ENCODE results near the gene GRAMD1B.

Gene GRAMD1B

GRCh38 chr11:123409456-123410217, 20.4 kb upstream of the GRAMD1B start:
- DNase-seq = no peak

- no peak for DNase-seq
Measured at GRCh38 chr11:123410218-123410549, 19.9 kb upstream of the GRAMD1B start.

DNA sequence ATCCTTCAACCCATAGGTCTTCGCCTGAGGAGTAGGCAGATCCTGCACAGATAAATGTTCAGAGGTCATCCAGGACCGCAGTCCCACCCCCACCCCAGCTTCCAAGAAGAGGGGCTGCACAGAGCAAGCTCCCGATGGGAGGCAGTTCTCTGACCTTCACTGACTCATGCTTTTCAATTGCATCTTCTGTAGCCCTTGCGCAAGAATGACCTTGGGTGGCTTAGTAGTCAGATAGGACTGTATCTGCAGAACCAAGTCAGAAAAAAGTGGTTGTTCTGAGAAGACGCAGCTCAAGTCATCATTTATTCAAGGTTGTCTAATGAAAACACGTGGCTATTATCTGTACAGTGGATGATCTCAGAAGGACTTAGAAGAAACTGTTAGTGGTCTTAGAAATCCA, 16.4 kb upstream of the GRAMD1B start:
- DNase-seq = no peak

GRCh38 chr11:123416566-123416965, 13.5 kb upstream of the GRAMD1B start:
- DNase-seq = no peak

DNA sequence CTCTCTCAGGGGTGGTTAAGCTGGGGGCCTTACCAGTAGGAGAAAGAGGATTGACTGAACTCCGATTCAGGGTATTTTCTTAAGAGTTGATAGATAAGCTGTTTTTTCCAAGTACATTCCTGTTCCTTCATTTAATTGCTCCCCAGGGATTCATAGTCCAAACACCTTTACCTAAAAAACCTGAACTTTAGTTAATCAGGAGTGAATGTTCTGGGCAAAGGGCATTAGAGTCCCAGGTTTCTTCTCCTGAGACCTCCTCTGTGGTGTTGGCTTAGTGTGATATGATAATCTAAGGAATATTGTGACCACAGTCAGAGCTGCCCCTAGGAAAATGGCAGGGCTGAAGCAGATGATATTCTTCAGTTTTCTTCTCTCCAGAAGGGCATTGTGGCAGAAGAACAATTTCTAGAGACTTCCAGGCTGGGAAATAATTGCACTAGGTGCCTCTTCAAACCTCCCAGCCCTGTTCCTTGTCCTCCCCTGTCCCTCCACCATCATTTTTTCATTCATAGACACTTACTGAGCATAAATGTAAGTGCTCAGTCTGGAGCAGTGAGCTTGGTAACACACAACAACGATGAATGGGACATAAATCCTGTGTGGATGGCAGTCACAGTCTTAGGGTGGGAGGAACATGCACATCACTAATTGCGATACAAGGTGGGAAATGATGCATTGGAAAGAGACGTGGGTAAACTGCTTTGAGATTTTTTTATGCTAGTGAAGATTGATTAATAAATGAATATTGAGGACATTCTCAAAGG, 11.5 kb upstream of the GRAMD1B start:
- DNase-seq = no peak

DNA sequence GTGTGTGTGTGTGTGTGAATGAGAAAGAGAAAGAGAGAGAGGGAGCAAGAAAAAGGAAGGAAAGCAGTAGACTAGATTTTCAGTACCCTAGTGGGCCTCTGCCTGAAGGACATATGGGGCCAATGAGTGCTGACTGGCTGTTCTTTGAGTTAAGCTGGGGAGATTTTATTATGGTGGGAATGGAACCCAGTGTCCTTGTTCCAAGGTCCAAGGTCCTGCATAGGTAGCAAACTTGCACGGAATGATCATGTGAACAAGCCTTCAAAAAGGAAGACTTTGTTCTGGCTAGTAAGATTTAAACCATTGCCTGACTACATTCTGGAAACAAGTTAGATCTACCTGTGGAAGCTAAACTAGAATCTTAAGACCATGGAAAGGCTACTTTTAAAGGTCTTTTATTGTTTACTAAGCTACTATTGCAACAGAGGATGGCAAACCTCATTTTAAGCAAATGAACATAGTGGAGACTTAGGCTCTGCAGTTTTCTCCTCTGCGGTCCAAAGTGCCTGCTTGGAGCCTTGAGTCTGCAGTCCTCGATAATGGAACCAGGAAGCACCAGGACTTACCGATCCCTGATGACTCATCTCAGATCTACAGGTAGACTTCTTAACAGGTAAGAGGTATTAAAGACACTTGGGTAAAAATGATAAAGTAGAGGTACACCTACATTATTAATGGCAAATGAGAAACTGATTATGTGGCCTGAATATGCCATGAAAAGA, 10.2 kb upstream of the GRAMD1B start:
- DNase-seq = no peak

DNA sequence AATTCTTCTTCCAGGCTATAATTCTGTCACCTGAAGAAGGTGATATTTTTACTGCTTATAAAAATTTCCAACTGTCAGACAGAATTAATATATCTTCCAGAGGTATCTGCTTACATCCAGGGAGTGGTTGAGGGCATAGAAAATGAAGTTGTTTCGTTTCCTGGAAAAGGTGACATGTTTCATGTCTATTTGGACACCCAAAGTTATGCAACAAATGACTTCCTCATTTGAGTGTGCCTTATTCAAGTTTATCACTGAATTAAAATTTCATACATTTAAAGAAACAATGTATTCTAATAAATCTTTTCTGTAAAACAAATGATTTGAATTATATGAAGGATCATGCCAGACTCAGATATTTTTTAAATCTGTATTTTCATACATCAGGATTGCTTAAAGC, 8.5 kb upstream of the GRAMD1B start:
- DNase-seq = no peak

DNA sequence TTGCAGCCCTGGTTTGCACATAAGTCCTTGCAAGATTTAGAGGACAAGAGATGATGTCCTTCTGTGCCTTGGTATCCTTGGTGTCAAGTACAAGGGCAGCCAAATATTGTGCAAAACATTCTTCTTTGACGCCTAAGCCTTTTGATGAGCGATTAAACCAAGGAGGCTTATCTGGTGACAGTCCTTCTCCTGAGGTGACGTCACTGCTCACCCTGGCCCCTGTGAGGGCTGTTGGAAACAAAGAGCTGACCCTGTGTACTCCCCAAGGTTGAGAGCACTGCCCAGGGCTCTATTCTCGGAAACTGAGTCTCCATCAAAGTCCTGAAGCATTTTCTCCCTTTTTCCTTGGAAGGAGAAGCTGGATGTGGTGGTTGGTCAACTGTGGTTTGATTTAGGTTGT, 4.7 kb upstream of the GRAMD1B start:
- no peak for DNase-seq

- DNase-seq = no peak
Measured at GRCh38 chr11:123426789-123427188, 3.3 kb upstream of the GRAMD1B start.

DNA sequence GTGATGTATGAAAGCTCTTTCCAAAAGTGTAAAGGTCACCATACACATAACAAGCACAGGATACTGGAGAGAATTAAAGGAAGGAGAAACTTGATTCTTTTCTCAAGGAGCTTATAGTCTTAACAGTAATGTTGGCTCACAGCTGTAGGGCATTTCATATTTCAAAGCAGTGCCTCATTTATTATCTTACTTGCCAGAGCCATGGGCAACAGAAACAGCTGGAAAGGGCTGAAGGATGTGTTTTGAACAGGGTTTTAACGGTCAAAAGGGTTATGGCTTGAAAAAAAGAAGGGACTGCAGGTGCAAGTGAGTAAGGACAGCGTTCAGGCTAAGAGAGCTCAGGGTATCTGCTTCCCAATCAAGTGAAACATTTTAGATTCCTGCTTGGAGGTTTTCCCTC, 2.7 kb upstream of the GRAMD1B start:
- DNase-seq = no peak

GRCh38 chr11:123428116-123428715, 1.9 kb upstream of the GRAMD1B start:
- DNase-seq = no peak

- DNase-seq = no peak
Measured at GRCh38 chr11:123429336-123429735, 733 bp upstream of the GRAMD1B start.

DNA sequence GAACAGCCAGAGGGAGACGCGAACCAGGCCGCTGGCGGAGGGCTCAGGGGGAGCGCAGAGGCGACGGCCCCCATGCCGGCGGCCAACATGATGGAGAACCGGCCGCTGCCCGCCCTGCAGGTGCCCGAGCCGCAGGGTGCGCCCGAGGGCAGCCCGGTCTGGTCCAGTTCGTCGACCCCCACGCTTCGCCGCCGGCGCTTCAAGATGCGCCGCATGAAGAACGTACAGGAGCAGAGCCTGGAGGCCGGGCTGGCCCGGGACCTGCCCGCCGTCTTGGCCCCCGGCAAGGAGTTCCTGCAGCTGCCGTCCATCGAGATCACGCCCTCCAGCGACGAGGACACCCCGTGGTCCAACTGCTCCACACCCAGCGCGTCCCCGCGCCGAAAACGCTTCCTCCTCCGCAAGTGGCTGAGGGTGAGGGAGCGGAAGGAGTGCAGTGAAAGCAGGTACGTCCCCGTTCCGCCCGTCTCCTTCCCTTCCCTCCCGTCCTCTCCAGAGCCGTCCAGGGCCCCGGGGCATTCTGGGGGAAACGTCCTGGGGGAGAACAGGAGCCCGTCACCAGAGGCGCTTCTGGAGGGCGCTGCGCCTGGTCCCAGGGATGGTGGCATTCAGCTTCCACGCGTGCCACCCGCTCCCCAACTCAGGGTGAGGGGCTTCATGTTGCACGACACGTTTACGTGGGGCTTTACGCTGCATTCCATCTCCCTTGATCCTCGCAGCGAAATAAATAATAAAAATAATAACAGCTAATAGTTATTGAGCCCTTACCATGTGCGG, 840 bp downstream of the GRAMD1B start:
- peak in 23 of 58 donors; percentile 6 to 35 (median 20) for DNase-seq

DNA sequence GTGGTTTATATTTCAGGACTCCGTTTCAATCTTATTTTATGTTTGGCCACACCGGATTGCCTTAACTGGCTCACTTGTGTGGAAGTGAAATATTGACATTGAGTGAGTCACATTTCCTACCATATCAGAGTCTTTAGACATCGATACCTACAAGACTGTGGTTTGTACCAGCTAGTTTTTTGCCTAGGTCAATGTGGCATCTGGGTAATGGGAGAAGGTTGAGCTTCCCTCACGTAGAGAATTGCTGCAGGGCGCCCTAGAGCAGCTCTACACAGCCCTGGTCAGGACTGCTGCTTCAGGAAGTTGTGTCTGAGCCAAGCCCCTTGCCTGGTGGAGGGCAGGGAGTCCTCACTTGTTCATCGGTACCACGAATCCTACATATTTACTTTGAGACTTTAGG, 1.6 kb downstream of the GRAMD1B start:
- DNase-seq = no peak

DNA sequence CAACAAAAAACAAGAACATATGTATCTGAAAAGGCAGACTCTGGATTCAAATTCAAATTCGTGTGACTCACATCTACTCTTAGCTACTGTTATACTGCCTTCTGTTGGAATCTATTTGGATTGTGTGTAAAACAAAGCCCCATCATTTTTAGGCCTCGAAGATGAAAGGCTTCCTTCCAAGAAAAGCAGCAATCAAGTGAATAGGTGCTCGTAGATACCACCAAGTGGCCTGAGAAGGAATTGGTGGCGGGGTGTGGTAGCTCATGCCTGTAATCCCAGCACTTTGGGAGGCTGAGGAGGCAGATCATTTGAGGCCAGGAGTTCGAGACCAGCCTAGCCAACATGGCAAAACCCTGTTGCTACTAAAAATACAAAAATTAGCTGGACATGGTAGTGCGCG, 4.2 kb downstream of the GRAMD1B start:
- DNase-seq = no peak

DNA sequence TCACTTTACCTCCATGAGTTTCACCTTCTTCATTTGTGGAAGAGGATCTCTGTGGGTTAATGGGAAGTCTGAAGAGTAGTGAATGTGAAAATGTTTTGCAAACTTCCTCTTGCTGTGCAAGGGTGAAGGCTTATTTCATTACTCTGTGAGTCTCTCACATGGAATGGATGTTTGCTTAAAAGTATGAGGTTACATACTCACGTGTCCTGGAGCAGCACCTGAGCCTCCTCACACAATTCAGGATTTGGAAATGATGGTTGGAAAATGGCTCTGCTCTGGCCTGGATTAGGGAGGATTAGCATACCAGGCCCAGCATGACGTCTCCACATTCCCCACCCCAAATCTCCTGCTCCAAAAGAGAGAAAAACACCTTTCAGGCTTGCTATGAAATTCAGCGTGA, 4.8 kb downstream of the GRAMD1B start:
- DNase-seq = no peak

- no peak for DNase-seq
Measured at GRCh38 chr11:123437236-123437979, 7.3 kb downstream of the GRAMD1B start.

DNA sequence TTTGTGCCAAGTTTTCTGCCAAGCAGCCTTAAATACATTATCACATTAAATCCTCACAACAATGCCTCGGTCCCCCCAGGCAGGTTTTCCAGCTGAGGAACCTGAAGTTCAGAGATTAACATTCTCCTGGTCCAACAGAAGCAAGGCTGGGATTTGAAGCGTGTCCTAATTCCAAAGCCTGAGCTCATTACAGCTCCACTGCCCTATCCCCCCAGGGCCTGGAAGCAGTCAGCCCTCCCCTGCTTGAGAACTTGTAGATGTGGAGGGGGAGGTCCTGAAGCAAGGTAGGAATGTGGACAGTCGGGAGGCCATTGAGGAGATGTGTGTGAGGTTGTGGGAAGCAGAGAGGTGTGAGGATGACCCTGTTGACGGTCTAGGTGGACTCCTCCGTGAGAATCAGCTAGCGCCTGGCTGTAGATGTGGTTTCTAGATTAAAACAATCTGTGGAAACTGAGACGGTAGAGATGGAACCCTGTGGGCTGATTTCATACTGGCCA, 8.1 kb downstream of the GRAMD1B start:
- no peak for DNase-seq

DNA sequence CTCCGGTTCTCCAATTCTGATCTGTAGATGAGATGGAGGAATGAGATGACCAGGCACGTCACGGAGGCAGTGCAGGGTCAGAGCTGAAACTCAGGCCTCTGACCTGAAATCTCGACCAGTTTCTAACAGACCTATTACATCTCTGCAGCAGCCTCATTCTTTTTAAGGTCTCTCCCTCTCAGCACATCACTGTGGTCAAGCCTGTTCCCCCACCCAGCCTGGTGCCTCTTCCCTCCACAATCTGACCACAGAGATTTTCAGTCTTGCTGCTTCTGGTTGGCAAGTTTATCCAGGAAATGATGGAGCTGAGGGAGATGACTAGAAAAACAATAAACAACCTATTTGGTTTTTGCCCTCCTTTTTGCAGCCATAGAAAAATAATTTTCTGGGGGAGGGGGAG, 9.5 kb downstream of the GRAMD1B start:
- DNase-seq = no peak

DNA sequence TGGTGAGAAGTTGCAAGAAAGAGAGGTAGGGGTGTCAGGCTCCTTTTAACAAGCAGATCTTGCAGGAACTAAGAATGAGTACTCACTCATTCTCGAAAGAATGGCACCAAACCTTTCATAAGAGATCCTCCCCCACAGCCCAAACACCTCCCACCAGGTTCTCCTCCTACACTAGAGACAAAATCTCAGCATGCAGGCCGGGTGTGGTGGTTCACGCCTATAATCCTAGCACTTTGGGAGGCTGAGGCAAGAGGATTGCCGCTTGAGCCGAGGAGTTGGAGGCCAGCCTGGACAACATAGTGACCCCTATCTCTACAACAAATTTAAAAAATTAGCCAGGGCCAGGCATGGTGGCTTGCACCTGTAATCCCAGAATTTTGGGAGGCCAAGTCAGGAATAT, 11.1 kb downstream of the GRAMD1B start:
- DNase-seq = no peak

Measured in anterior cingulate cortex (tissue), 58 donors.